ENCODE measurements around the gene BRI3BP. TPM values are rescaled to one million over a fixed set of nuclear protein-coding genes. Genes with fewer than 3 reads are reported as not detected.

Gene BRI3BP
- total and polyA plus RNA-seq, 9 of the 15 experiments (the other 6 are each of a cell fraction or from before 2014, with no cell fraction given) = 12.3 to 25.0 (median 16.6) TPM

- no peak for TF ChIP-seq UBTF (IDR thresholded peaks at IDR 0.05; ENCODE audit: borderline replicate concordance in 1 of 2, low read depth in 2 of 2, low read length in 2 of 2)
- no peak for TF ChIP-seq HNRNPH1 (optimal IDR thresholded peaks at IDR 0.05; ENCODE audit: low read depth, low read length)
- TF ChIP-seq PTRF (tag; IDR thresholded peaks at IDR 0.05) = no peak
- no peak for TF ChIP-seq STAT5B (CRISPR knock-in tag; IDR thresholded peaks at IDR 0.05)
- TF ChIP-seq ZNF740 (CRISPR knock-in tag; IDR thresholded peaks at IDR 0.05) = no peak
- TF ChIP-seq ZNF740 (tag; IDR thresholded peaks at IDR 0.05) = no peak
- no peak for TF ChIP-seq NKRF (IDR thresholded peaks at IDR 0.05; ENCODE audit: borderline replicate concordance)
- no peak for TF ChIP-seq CEBPZ (IDR thresholded peaks at IDR 0.05; ENCODE audit: borderline replicate concordance, low read depth, low read length)
- no peak for TF ChIP-seq MTA1 (IDR thresholded peaks at IDR 0.05; ENCODE audit: borderline replicate concordance)
- no peak for TF ChIP-seq SMARCA5 (IDR thresholded peaks at IDR 0.05)
Measured at GRCh38 chr12:125033288-125033687, 39.8 kb downstream of the BRI3BP start (continued).
